Measurements from ENCODE around the gene KRTAP10-2. TPM values are rescaled to one million over a fixed set of nuclear protein-coding genes. Genes with fewer than 3 reads are reported as not detected.
A peak's percentile ranks its signal among the peaks of the same experiment; 100 is the strongest.

Gene KRTAP10-2
- total and polyA plus RNA-seq, 9 of the 15 experiments (the other 6 are each of a cell fraction or from before 2014, with no cell fraction given), result not detected

GRCh38 chr21:44568667-44569556 is 17.6 kb upstream of the KRTAP10-2 start (continued):
- TF ChIP-seq REST (IDR thresholded peaks at IDR 0.05; ENCODE audit: borderline replicate concordance), result no peak
- TF ChIP-seq REST (CRISPR knock-in tag; IDR thresholded peaks at IDR 0.05; ENCODE audit: low read depth), result no peak
- TF ChIP-seq EWSR1 (IDR thresholded peaks at IDR 0.05; ENCODE audit: borderline replicate concordance, low read depth, partially characterized antibody), result no peak
- TF ChIP-seq MGA (IDR thresholded peaks at IDR 0.05), result peak; percentile 90
- TF ChIP-seq CGGBP1 (CRISPR knock-in tag; IDR thresholded peaks at IDR 0.05), result no peak

All from K562 (cell line).